NCI-H510A treated with DMSO at 0.1 percent for 48 hours (cell line): ENCODE measurements around the gene MOB3B.
A peak's percentile ranks its signal among the peaks of the same experiment; 100 is the strongest.

Experiments
- DNase-seq: peaks from one replicate; lab custom pipeline; 2025; lab: John Stamatoyannopoulos, UW

MOB3B gene

GRCh38 chr9:27337833-27338526 lies 191.6 kb downstream of the MOB3B start:
- DNase-seq = no peak

- no peak for DNase-seq
Measured at GRCh38 chr9:27337236-27337635, 192.4 kb downstream of the MOB3B start.

GRCh38 chr9:27336829-27337228 lies 192.8 kb downstream of the MOB3B start:
- DNase-seq = no peak

- no peak for DNase-seq
Measured at GRCh38 chr9:27336126-27336525, 193.5 kb downstream of the MOB3B start.

- DNase-seq = no peak
Measured at GRCh38 chr9:27335075-27335474, 194.5 kb downstream of the MOB3B start.

- peak; percentile 39 for DNase-seq
Measured at GRCh38 chr9:27333241-27334052, 196.2 kb downstream of the MOB3B start.

GRCh38 chr9:27331393-27331792 lies 198.2 kb downstream of the MOB3B start:
- no peak for DNase-seq

- DNase-seq = no peak
Measured at GRCh38 chr9:27329291-27329690, 200.3 kb downstream of the MOB3B start.

- DNase-seq = no peak
Measured at GRCh38 chr9:27328483-27328882, 201.1 kb downstream of the MOB3B start.

GRCh38 chr9:27311184-27311583 lies 218.4 kb downstream of the MOB3B start:
- no peak for DNase-seq

GRCh38 chr9:27310582-27310981 lies 219.0 kb downstream of the MOB3B start:
- DNase-seq = no peak

- DNase-seq = no peak
Measured at GRCh38 chr9:27308691-27309390, 220.8 kb downstream of the MOB3B start.

GRCh38 chr9:27304521-27304920 lies 225.1 kb downstream of the MOB3B start:
- no peak for DNase-seq

GRCh38 chr9:27303219-27303618 lies 226.4 kb downstream of the MOB3B start:
- DNase-seq = no peak

GRCh38 chr9:27297050-27297449 lies 232.6 kb downstream of the MOB3B start, which contains the start of gene EQTN:
EQTN (minus strand) TSS chr9:27297150; CDS start chr9:27297055, 95 bp downstream.
- no peak for DNase-seq

- no peak for DNase-seq
Measured at GRCh38 chr9:27293996-27294395, 235.6 kb downstream of the MOB3B start.

GRCh38 chr9:27292659-27293405 lies 236.8 kb downstream of the MOB3B start:
- no peak for DNase-seq

- DNase-seq = no peak
Measured at GRCh38 chr9:27291292-27291691, 238.3 kb downstream of the MOB3B start.

- DNase-seq = no peak
Measured at GRCh38 chr9:27282269-27282668, 247.3 kb downstream of the MOB3B start.

- DNase-seq = no peak
Measured at GRCh38 chr9:27280860-27281259, 248.8 kb downstream of the MOB3B start.

- DNase-seq = no peak
Measured at GRCh38 chr9:27280249-27280648, 249.4 kb downstream of the MOB3B start.

GRCh38 chr9:27279611-27280010 lies 250.0 kb downstream of the MOB3B start:
- DNase-seq = no peak
